ENCODE results near the gene RDH12. TPM values are rescaled to one million over a fixed set of nuclear protein-coding genes. Genes with fewer than 3 reads are reported as not detected.

Gene RDH12
- total RNA-seq, 1 experiment from 2014 or later = not detected

GRCh38 chr14:67768219-67768618, 66.5 kb downstream of the RDH12 start:
- no peak overlapping the region for H3K4me2 ChIP-seq
- no peaks in the 10 kb centered on the region for H3K9me2 ChIP-seq (ENCODE audit: insufficient read depth)
- peaks cover 34% of the 10 kb centered on the region for H3K4me1 ChIP-seq (replicated peaks; ENCODE audit: insufficient read depth)
- no peaks in the 10 kb centered on the region for H3K27me3 ChIP-seq (ENCODE audit: insufficient read depth, low read depth)
- H3K36me3 ChIP-seq (ENCODE audit: low read depth) = 0 out of 2 replicates have a peak, but pooled peaks cover 5% of the 10 kb centered on the region
- no peaks in the 10 kb centered on the region for H3K79me2 ChIP-seq (ENCODE audit: low read depth)
- DNase-seq = no peak
- no peak overlapping the region for H3K4me3 ChIP-seq
- TF ChIP-seq, protein P1, sequence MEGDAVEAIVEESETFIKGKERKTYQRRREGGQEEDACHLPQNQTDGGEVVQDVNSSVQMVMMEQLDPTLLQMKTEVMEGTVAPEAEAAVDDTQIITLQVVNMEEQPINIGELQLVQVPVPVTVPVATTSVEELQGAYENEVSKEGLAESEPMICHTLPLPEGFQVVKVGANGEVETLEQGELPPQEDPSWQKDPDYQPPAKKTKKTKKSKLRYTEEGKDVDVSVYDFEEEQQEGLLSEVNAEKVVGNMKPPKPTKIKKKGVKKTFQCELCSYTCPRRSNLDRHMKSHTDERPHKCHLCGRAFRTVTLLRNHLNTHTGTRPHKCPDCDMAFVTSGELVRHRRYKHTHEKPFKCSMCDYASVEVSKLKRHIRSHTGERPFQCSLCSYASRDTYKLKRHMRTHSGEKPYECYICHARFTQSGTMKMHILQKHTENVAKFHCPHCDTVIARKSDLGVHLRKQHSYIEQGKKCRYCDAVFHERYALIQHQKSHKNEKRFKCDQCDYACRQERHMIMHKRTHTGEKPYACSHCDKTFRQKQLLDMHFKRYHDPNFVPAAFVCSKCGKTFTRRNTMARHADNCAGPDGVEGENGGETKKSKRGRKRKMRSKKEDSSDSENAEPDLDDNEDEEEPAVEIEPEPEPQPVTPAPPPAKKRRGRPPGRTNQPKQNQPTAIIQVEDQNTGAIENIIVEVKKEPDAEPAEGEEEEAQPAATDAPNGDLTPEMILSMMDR (conservative IDR thresholded peaks at IDR 0.05) = no peak
- TF ChIP-seq EZH2 (IDR thresholded peaks at IDR 0.05; ENCODE audit: low read depth) = no peak
- H3K27ac ChIP-seq = no peak overlapping the region
- H2AFZ ChIP-seq = no peak overlapping the region
- no TSS peak for BruUV-seq (replicated peaks)
- H4K20me1 ChIP-seq (ENCODE audit: insufficient read depth) = no peaks in the 10 kb centered on the region
- H3K9me3 ChIP-seq (ENCODE audit: insufficient read depth, low read depth) = no peaks in the 10 kb centered on the region
- intact Hi-C loops (cut with micrococcal nuclease; ENCODE audit: unreplicated experiment) = no loop called here
- POLR2A ChIA-PET (ENCODE audit: unreplicated experiment) = no interaction called here
- peaks cover 30% of the 10 kb centered on the region for H3F3A ChIP-seq (ENCODE audit: insufficient read depth, low read depth)
- CTCF ChIA-PET = no interaction called here

DNA sequence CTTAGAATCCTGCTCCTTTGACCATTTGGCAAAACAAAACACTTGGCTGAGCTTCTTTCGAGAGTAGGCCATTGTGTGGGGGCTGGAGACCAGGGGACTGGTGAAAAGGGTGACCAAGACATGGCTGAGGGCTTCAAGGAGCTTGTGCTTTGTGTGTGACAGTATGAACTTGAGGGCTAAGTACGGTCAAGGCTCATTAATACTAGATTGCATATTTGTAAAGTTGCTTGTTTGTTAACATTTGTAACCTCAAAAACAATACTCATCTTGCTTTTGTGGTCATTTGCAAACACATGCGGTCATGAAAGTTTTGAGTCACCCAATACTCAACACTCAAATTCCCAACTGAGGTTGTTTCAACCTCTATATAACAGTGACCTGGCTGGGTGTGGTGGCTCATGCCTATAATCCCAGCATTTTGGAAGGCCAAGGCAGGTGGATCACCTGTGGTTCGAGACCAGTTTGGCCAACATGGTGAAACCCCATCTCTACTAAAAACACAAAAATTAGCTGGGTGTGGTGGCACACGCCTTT, 72.2 kb downstream of the RDH12 start:
- Histone ChIP-seq H2AFZ (no peak overlapping the region), H3K36me3 (ENCODE audit: low read depth) (peaks cover 24% of the 10 kb centered on the region; the same call in 1 of the 2 replicates), H3K4me1 (replicated peaks; ENCODE audit: insufficient read depth) (peaks cover 4% of the 10 kb centered on the region; the same call in 1 of the 2 replicates), H3K4me2 (no peak overlapping the region), H3K79me2 (ENCODE audit: low read depth) (no peaks in the 10 kb centered on the region), H4K20me1 (ENCODE audit: insufficient read depth) (no peaks in the 10 kb centered on the region), H3K4me3 (no peak overlapping the region), H3K27me3 (ENCODE audit: insufficient read depth, low read depth) (no peaks in the 10 kb centered on the region), H3K27ac (no peak overlapping the region), H3K9me3 (ENCODE audit: insufficient read depth, low read depth) (no peaks in the 10 kb centered on the region), H3F3A (ENCODE audit: insufficient read depth, low read depth) (peaks cover 4% of the 10 kb centered on the region; the same call in 1 of the 2 replicates), H3K9me2 (ENCODE audit: insufficient read depth) (no peaks in the 10 kb centered on the region)
- ChIA-PET CTCF (no interaction called here), POLR2A (ENCODE audit: unreplicated experiment) (interaction anchor here (0.6 kb wide), 1 partner anchor 22 kb away, joined by 3 read pairs; no protein-coding TSS in a partner anchor)
- peak in 1 of 2 experiments; percentile 70 for DNase-seq
- TF ChIP-seq, protein P1 (conservative IDR thresholded peaks at IDR 0.05) = no peak
- TF ChIP-seq EZH2 (IDR thresholded peaks at IDR 0.05; ENCODE audit: low read depth) = no peak
- BruUV-seq (replicated peaks) = no TSS peak
- intact Hi-C loops (cut with micrococcal nuclease; ENCODE audit: unreplicated experiment) = no loop called here

DNA sequence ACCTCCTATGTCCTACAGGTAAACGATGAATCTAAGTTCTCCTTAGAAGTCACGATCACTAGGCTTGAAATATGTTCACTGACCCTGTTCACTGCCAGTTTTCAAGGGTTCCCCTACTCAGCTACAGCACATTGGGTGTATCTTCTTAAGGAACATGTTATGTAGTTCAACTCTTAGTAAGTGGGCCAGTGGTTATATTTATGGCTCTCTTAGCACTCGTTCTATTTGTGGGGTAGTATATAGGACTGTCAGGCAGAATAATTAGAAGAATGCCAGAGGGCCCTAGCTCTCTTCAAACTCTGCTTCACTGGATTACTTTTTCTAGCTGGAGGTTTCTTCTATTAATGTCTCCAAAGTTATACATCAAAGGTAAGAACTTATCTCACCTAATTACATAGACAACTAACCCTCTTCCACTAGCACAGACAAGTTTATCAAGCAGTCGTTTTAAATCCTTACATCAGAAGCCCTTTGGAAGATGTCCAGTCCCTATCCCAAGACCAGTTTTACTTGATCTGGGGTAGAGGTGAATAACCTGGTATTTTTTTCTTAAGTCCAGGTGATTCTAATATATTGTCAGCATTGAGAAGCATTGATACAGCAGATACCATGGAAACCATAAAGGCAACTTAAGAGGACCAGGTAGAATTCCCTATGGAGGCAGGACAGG, 75.1 kb downstream of the RDH12 start:
- H3K9me3 ChIP-seq (ENCODE audit: insufficient read depth, low read depth) = no peaks in the 10 kb centered on the region

More for the DNA sequence above, 75.1 kb downstream of the RDH12 start:
- no peak overlapping the region for H3K4me3 ChIP-seq
- H3K4me1 ChIP-seq (replicated peaks; ENCODE audit: insufficient read depth) = peaks cover 4% of the 10 kb centered on the region; the same call in 1 of the 2 replicates
- intact Hi-C loops (cut with micrococcal nuclease; ENCODE audit: unreplicated experiment) = no loop called here
- H4K20me1 ChIP-seq (ENCODE audit: insufficient read depth) = no peaks in the 10 kb centered on the region
- no peaks in the 10 kb centered on the region for H3K9me2 ChIP-seq (ENCODE audit: insufficient read depth)
- H3K79me2 ChIP-seq (ENCODE audit: low read depth) = no peaks in the 10 kb centered on the region
- no peak overlapping the region for H3K27ac ChIP-seq
- ChIA-PET POLR2A (ENCODE audit: unreplicated experiment) (no interaction called here), CTCF (no interaction called here)
- no TSS peak for BruUV-seq (replicated peaks)
- H3K36me3 ChIP-seq (ENCODE audit: low read depth) = peaks cover 32% of the 10 kb centered on the region
- no peak overlapping the region for H3K4me2 ChIP-seq
- no peak overlapping the region for H2AFZ ChIP-seq
- H3F3A ChIP-seq (ENCODE audit: insufficient read depth, low read depth) = peaks cover 4% of the 10 kb centered on the region; the same call in 1 of the 2 replicates
- TF ChIP-seq, protein P1 (conservative IDR thresholded peaks at IDR 0.05) = no peak
- TF ChIP-seq EZH2 (IDR thresholded peaks at IDR 0.05; ENCODE audit: low read depth) = no peak
- DNase-seq = no peak
- no peaks in the 10 kb centered on the region for H3K27me3 ChIP-seq (ENCODE audit: insufficient read depth, low read depth)

Data from PC-9 (cell line).